ENCODE results near the gene COBL. TPM values are rescaled to one million over a fixed set of nuclear protein-coding genes. Genes with fewer than 3 reads are reported as not detected.

The COBL gene
- total RNA-seq, 1 donor from 2014 or later = 27.9 TPM

DNA sequence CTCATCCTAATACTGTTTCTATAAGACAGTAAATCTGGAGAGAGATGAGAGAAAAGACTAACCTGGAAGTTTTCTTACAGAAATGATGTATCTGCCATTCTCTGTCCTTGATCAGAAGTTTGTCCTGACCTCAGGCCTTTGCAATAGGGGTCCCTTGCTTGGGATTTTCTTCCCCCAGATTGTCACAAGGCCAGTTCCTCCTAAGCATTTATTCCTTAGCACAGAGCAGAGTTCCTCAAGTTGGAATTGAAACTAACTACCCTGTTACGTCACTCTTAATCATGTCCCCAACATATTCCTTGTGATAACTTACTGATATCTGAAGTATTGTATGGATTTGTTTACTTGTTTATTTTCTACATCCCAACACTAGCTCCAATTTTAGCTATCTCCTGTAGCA, 202.1 kb downstream of the COBL start:
- DNase-seq = no peak
- TF ChIP-seq, protein P1, sequence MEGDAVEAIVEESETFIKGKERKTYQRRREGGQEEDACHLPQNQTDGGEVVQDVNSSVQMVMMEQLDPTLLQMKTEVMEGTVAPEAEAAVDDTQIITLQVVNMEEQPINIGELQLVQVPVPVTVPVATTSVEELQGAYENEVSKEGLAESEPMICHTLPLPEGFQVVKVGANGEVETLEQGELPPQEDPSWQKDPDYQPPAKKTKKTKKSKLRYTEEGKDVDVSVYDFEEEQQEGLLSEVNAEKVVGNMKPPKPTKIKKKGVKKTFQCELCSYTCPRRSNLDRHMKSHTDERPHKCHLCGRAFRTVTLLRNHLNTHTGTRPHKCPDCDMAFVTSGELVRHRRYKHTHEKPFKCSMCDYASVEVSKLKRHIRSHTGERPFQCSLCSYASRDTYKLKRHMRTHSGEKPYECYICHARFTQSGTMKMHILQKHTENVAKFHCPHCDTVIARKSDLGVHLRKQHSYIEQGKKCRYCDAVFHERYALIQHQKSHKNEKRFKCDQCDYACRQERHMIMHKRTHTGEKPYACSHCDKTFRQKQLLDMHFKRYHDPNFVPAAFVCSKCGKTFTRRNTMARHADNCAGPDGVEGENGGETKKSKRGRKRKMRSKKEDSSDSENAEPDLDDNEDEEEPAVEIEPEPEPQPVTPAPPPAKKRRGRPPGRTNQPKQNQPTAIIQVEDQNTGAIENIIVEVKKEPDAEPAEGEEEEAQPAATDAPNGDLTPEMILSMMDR (IDR thresholded peaks at IDR 0.05) = no peak
- Histone ChIP-seq H3K4me3 (no peak overlapping the region), H3K4me1 (no peaks in the 10 kb centered on the region), H3K27me3 (ENCODE audit: low read depth) (no peaks in the 10 kb centered on the region), H3K9me3 (peaks cover 7% of the 10 kb centered on the region), H3K27ac (no peak overlapping the region), H3K36me3 (no peaks in the 10 kb centered on the region)
- no peak for ATAC-seq
- intact Hi-C loops (cut with DNase I) = no loop called here

DNA sequence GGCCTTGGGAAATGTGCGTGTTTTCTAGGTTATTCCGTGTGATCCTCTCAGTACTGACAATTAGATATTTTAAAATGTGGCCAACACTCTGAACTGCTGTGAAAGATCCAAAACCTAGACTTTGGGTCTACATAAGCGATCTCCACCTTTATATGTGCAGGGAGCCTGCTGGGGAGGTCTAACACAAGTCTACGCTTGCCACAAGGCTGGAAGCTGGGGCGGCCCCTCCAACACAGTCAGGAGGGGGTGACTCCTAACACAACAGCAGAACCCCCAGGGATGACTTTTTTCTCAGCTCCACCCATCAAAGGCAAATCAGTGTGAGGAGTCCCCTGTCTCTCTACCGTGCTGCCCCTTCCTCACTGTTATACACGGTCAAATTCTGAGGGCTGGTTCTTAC, 202.6 kb downstream of the COBL start:
- no peak for ATAC-seq
- H3K4me1 ChIP-seq = no peaks in the 10 kb centered on the region

DNA sequence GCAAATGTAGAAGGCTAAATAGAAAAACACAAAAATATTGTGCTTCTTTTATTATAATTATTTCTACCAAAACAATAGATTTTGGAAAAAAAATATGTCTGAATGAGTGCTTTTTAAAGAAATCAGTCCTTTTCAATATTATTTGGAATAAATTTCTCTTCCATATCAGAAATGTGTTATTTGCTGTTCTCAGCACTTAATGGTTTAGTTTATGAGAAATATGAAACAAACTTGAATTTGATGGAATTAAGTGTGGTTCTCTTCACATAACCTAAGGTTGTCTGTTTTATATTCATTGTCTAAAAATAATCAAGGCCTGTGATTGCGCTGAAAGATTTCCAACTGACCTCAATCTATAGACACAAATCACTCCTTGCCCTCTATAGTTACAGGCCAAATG, 203.0 kb downstream of the COBL start:
- intact Hi-C loops (cut with DNase I) = no loop called here
- Histone ChIP-seq H3K27me3 (ENCODE audit: low read depth) (no peaks in the 10 kb centered on the region), H3K4me1 (no peaks in the 10 kb centered on the region), H3K36me3 (no peaks in the 10 kb centered on the region), H3K9me3 (peaks cover 7% of the 10 kb centered on the region), H3K4me3 (no peak overlapping the region), H3K27ac (no peak overlapping the region)
- TF ChIP-seq, protein P1 (IDR thresholded peaks at IDR 0.05) = no peak
- no peak for ATAC-seq
- no peak for DNase-seq

More for the DNA sequence above, 202.6 kb downstream of the COBL start:
- TF ChIP-seq, protein P1 (IDR thresholded peaks at IDR 0.05) = no peak
- H3K36me3 ChIP-seq = no peaks in the 10 kb centered on the region
- no peak overlapping the region for H3K27ac ChIP-seq
- no peak for DNase-seq
- intact Hi-C loops (cut with DNase I) = no loop called here
- H3K4me3 ChIP-seq = no peak overlapping the region
- H3K9me3 ChIP-seq = peaks cover 7% of the 10 kb centered on the region
- H3K27me3 ChIP-seq (ENCODE audit: low read depth) = no peaks in the 10 kb centered on the region

DNA sequence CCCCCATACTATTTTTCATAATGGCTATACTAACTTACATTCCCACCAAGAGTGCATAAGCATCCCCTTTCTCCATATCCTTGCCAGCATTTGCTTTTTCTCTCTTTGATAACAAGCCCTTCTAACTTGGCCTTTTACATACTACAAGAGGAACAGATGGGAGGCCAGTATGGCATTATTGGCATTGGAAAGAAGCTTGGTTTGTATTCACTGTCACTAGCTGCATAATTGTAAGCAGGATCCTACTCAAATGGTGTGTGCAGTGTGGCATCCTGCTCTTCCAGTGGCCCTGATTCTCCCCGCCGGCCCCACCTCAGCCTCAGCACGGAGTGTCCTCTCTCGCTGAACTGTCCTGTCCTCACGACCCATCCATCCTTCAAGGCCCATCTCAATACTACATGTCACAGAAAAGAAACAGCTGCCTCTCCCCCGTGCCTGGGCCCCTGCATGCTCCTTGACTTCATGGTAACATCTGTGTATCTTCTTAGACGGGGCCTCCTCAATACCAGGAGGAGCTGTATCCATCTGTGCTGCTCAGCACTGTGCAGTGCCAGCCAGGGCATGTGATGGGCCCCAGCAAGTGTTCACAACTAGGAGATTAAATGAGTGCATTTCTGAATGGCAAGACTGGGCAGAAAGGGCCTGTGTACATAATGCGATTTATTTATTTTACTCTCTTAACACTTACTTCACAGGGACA, 205.2 kb downstream of the COBL start:
- H3K27me3 ChIP-seq (ENCODE audit: low read depth) = no peaks in the 10 kb centered on the region
- H3K4me3 ChIP-seq = no peak overlapping the region
- no peak for DNase-seq
- intact Hi-C loops (cut with DNase I) = no loop called here
- no peak overlapping the region for H3K27ac ChIP-seq
- TF ChIP-seq, protein P1 (IDR thresholded peaks at IDR 0.05) = no peak
- H3K9me3 ChIP-seq = peaks cover 7% of the 10 kb centered on the region
- H3K4me1 ChIP-seq = no peaks in the 10 kb centered on the region
- no peaks in the 10 kb centered on the region for H3K36me3 ChIP-seq
- no peak for ATAC-seq

DNA sequence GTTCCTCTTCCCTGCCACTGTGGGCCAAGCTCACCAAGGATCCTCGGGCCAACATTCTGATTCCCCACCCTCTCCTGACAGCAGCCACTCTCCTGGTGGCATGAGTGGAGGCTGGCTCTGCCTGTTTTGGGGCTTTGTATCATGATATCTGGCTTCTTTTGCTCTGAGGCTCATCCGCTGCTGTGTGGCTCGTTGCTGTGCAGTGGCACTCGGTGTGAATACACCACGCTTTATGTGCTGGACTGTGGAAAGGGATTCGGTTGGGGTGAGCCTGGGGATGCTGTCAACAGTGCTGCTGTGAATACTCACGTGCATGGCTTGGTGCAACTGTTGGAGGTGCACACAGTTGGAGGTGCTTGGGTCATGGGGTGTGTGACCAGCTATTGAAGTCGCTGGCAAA, 208.5 kb downstream of the COBL start:
- intact Hi-C loops (cut with DNase I) = no loop called here
- Histone ChIP-seq H3K4me3 (no peak overlapping the region), H3K4me1 (no peaks in the 10 kb centered on the region), H3K36me3 (no peaks in the 10 kb centered on the region), H3K27ac (no peak overlapping the region), H3K27me3 (ENCODE audit: low read depth) (no peaks in the 10 kb centered on the region), H3K9me3 (no peaks in the 10 kb centered on the region)
- ATAC-seq (no peak), DNase-seq (no peak)
- TF ChIP-seq, protein P1 (IDR thresholded peaks at IDR 0.05) = no peak
